Measurements from ENCODE around the gene OAF. TPM values are rescaled to one million over a fixed set of nuclear protein-coding genes. Genes with fewer than 3 reads are reported as not detected.

OAF gene
- 38.1 and 40.4 TPM in 2 replicates for total RNA-seq

DNA sequence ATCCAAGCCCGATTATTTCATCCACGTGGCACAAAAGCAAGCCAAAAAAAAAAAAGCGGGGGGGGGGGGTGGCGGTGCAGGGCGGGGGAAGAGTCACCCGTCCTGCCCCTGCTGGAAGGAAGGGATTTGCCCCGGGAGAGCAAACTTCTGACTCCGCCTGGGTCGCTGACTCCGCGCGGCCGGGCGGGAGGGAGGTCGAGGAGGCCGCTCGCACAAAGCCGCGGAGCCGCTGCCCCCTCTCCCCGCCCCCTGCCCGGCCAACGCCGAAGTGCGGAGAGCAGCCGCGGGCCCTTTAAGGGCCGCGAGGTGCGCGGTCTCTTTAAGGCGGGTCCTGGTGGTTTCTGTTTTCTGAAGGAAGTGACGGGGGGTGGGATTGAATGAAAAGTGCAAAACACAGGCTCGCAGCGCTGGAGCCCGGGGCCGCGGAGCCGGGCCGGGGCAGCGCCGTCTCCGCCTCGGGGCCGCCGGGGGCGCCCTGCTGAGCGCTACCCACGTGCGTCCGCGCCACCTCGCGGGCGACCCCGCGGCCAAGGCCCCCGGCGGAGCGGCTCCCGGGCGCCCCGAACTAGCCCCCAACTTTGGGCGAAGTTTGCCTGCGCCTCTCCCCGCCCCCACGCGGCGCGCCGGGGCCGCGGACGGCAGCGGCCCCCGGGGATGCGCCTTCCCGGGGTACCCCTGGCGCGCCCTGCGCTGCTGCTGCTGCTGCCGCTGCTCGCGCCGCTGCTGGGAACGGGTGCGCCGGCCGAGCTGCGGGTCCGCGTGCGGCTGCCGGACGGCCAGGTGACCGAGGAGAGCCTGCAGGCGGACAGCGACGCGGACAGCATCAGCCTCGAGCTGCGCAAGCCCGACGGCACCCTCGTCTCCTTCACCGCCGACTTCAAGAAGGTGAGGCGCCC, at the start of gene OAF:
OAF (plus strand) TSS at position 407 of the 896 bp plus-strand sequence; CDS start at position 655, 248 bp downstream.

DNA sequence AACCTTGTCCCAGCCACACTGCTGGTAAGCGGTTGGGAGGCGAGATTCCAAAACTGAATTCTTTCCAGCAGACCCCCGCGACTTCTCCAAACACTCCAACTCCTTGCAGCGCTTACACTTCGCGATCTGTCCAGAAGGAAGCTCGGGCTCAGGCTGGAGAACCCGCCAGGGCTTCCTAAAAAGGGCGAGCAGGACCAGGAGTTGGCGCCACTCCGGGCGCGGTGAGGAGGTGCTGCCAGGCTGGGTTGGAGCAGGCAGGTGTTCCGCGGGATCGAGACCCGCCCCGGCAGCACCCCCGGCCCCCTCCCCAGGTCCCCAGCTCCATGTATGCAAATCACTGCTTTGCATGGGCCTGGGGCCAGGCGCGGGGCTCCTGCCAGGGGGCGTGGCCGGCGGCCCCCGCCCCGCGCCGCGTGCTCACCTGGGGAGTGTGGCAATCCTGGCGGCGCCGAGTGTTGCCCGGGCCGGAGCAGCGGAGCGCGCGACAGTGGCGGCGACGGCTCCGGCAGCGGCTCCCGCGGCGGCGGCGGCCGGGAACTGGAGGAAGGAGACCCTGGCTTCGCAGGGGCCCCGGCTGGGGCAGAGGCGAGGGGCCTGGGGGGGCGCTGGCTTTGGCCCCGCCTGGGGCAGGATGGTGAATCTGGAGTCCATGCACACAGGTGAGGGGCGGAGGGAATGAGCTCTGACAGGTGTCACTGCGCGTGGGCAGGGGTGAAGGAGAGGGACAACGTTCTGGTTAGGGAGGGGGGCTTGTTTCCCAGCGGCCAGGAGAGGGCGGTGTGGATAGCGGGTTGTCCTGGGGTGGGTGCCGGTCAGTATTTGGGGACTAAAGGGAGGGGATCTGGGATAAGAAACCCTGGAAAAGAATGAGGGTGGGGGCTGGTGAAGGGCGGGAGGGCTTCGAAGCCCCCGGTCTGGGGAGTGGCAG, 29.1 kb downstream of the OAF start, which contains the start of gene POU2F3:
POU2F3 (plus strand) TSS at position 428 of the 928 bp plus-strand sequence; CDS start at position 632, 204 bp downstream.

Other genes with a start within 250 kb of the OAF start
- 0.16 and 0.94 TPM in 2 replicates for gene TRIM29, start 72.9 kb upstream of the OAF start, total RNA-seq
- 0.09 TPM in 1 of 2 replicates, not detected in the other for gene POU2F3, start 29.1 kb downstream of the OAF start, total RNA-seq
- gene TLCD5, start 114.3 kb downstream of the OAF start, total RNA-seq: 6.8 and 6.9 TPM in 2 replicates
- gene ARHGEF12, start 125.4 kb downstream of the OAF start, total RNA-seq: 62.3 and 69.2 TPM in 2 replicates

Measured in bronchial smooth muscle cell (primary cell).